HG02571 (cell line): ENCODE measurements around the gene SPTY2D1.
"Not testable (repeated sequence)": the region's sequence is repeated elsewhere in the genome, so short reads cannot be mapped to it uniquely, and the experiment has no call there.

Source experiments
- ATAC-seq: cut with Tn5 transposase; IDR thresholded peaks from one replicate; pipeline ENCODE4 v1.9.1; 2021; ENCODE audit warnings: mild to moderate bottlenecking, moderate library complexity; ENCODE audit not compliant: unreplicated experiment

SPTY2D1 gene

GRCh38 chr11:18618342-18619025, 15.7 kb downstream of the SPTY2D1 start:
- no peak for ATAC-seq

- no peak for ATAC-seq
Observed at GRCh38 chr11:18617688-18618341, 16.3 kb downstream of the SPTY2D1 start.

DNA sequence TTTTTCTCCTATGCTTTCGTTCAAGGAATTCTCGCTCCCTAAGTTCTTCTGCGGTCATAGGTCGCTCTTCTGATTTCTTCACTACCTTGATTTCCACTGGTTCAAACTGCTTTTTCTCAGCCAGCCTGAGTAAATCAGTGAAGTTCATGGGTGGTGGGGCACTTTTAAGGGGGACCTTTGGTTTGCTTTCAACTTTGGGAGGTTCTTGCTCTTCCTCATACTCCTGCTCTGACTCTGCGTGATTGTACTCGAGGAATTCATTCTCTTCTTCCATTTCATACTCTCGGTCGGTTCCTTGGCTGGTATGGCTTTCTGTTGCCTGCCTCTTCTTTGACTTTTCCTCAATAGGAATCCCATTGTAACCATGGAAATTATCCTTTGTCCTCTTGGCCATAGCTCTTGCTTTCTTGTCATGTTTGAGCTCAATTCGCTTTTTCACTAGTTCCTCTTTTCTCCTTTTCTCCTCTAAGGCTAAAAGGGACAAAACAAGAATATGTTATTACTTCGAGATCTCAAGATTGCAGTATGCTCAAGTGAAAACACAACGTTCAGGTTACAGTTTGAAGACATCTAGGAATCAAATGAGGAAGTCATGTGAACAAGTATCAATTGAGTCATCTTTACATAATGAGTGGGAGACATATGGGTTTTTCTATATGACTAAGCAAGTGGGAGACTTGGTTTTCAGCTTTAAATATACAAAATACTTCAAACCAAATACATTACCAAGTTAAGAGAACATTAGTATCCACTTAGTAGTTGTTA, 18.3 kb downstream of the SPTY2D1 start:
- peak; percentile 78 for ATAC-seq

DNA sequence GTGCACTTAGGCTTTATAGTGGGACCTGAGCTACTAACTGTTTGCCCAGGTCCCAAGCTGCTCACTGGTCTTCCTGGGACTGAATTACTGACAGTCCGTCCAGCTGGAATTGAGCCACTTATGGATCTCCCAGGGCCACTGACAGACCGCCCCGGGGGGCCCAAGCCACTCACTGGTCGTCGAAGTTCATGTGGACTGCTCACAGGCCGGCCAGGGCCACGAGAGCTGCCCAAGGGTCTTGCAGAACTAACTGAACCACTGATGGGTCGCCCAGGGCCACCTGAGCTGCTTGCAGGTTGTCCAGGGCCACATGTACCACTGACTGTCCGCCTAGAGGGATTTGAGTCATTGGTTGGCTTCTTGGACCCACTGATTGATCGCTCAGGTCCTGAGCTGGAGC, 19.5 kb downstream of the SPTY2D1 start:
- ATAC-seq, result no peak

DNA sequence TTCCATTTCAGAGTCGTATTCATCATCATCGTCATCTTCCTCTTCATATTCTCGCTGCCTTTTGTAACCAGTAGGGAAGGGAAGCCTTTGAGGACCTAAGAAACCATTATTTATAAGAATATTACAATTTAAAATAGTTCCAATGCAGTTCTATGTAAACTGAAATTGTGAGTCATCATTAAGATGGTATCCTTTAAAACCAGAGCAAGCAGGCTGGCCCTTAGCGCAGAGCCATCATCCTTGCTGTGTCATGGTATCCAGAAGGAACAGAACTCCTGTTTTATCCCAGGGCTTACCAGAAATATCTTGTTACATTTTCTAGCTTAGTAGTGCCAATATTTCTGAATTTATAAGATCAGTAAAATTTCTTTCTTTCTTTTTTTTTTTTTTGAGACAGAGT, 21.7 kb downstream of the SPTY2D1 start:
- ATAC-seq, result no peak

DNA sequence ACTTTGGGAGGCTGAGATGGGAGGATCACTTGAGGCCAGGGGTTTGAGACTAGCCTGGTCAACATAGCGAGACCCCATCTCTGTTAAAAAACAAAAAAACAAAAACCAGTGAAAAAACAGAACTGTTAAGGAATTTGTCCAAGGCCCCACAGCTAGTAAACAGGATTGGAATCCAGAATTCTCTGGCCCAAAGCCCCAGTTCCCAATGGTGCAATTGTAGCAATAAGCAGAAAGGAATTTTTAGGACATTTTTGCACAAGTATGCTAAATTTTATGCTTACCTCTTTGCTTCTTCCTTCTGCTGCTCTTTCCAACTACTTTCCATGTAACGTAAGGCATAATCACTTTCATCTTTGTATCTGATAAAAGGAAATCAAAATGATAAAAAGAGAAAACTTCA, 22.9 kb downstream of the SPTY2D1 start:
- ATAC-seq, result no peak

DNA sequence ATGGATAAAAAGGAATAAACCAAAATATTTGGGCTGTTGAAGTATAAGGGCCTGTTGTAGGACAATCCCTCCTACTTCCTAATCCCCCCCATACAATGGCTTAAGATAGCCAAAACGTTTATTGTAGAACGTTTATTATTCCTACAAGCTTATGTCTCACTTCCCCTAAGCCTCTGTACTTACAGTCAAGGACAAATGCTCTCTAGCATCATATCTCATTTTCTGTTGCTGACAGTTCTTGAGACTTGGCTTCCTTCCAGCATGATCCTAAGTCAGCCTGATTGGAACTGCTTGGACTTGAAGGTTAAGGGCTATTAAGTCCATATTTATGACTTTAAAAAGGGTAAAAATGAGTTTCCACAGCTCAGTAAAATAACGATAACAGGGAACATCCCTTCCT, 25.8 kb downstream of the SPTY2D1 start:
- no peak for ATAC-seq

- ATAC-seq, result no peak
Observed at GRCh38 chr11:18600915-18601569, 33.1 kb downstream of the SPTY2D1 start.

DNA sequence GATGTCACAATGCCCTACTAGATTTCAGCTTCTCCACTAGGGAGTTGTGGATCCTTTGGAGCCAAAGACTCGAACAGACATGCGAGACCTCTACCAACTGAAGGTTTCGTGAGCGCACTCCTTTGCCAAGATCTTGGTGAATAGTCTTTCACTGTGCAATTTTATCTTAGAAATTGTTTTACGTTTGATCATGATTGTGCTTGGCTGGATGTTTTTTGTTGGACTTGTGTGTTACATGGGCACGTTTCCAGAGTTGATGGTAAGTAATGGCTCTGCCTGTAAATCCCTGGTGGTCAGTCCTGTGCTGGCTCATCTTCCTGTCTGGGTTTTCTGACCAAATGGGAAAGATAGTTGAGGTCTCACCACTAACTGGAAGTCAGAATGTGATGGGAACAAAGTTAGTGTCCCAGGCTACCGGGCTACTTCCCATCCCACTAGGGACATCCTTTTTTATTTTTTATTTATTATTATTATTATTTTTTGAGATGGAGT, 34.4 kb downstream of the SPTY2D1 start, which contains the start of gene MISFA:
MISFA (plus strand) TSS at position 51 of the 492 bp plus-strand sequence; CDS start at position 191, 140 bp downstream.
- no peak for ATAC-seq

GRCh38 chr11:18594999-18595749, 39.0 kb downstream of the SPTY2D1 start:
- ATAC-seq, result no peak

- not testable (repeated sequence) for ATAC-seq
Observed at GRCh38 chr11:18594088-18594487, 40.1 kb downstream of the SPTY2D1 start.

- no peak for ATAC-seq
Observed at GRCh38 chr11:18590571-18590970, 43.6 kb downstream of the SPTY2D1 start.

- ATAC-seq, result peak; percentile 83
Observed at GRCh38 chr11:18588297-18589252, 45.6 kb downstream of the SPTY2D1 start, which contains the start of gene UEVLD. Gene UEVLD, minus strand, starts transcription at chr11:18588734. Its CDS starts 80 bp downstream, at chr11:18588654.

GRCh38 chr11:18581825-18582224, 52.3 kb downstream of the SPTY2D1 start:
- ATAC-seq, result no peak

DNA sequence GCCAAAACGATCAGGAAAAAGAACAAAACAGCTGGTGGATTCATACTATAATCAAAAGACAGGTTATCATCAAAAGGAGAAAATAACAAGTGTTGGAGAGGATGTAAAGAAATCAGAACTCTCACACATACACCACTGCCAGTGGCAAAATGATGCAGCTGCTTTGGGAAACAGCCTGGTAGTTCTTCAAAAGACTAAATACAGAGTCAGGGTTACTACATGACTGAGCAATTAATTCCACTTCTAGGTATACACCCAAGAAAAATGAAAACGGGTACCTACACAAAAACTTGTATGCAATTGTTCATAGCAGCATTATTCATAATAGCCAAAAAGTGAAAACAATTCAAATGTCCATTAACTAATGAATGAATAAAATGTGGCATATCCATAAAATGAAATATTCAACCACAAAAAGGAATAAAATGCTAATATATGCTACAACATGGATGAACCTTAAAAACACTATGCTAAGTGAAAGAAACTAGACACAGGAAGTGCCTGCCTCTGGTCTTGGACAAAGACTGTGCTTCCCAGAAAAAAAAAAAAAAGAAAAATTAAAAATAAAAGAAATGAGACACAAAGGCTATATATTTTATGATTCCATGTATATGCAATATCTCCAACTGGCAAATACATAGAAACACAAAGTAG, 53.9 kb downstream of the SPTY2D1 start:
- ATAC-seq, result no peak

GRCh38 chr11:18578975-18579598, 55.1 kb downstream of the SPTY2D1 start:
- no peak for ATAC-seq

GRCh38 chr11:18575361-18575760, 58.8 kb downstream of the SPTY2D1 start:
- no peak for ATAC-seq

DNA sequence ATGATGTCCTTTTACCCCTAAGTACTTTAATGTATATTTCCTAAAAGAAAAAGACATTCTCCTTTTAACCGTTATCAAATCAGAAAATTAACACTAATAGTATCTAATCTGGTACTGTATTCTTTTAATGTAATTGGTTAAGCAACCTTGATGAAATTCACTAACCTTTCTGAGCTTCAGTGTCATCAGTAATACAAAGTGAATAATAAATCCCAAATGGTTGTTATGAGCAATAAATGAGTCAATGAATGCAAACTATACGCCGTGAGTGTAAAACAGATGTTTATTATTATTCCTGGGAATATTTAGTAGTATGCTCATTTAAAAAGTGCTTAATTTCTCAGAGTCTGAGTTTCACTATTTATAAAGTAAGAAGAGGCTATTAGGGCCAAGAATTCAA, 67.1 kb downstream of the SPTY2D1 start:
- ATAC-seq, result no peak
